HUDEP-2 (cell line): ENCODE data around the gene OR5H14.
"Not testable (repeated sequence)": the region's sequence is repeated elsewhere in the genome, so short reads cannot be mapped to it uniquely, and the experiment has no call there.

Experiments used
- DNase-seq, 76 experiments: peaks; one replicate each; lab custom pipeline; 2025; ENCODE audit not compliant: unreplicated experiment in 76 of 76; lab: John Stamatoyannopoulos, UW

The OR5H14 gene

GRCh38 chr3:98147179-98147578 lies at the start of gene OR5H14:
Gene OR5H14 (plus strand): TSS chr3:98147479. CDS start chr3:98149386, 1,907 bp downstream.
- no peak for DNase-seq

- DNase-seq: no peak
Measured at GRCh38 chr3:98099848-98100247, 47.4 kb upstream of the OR5H14 start.

GRCh38 chr3:98108162-98108561 lies 39.1 kb upstream of the OR5H14 start:
- DNase-seq: no peak

GRCh38 chr3:98109807-98110549 lies 37.3 kb upstream of the OR5H14 start:
- DNase-seq: no peak

- no peak for DNase-seq
Measured at GRCh38 chr3:98110550-98110908, 36.8 kb upstream of the OR5H14 start.

- no peak for DNase-seq
Measured at GRCh38 chr3:98114264-98114663, 33.0 kb upstream of the OR5H14 start.

- DNase-seq: no peak
Measured at GRCh38 chr3:98115717-98116116, 31.6 kb upstream of the OR5H14 start.

- no peak for DNase-seq
Measured at GRCh38 chr3:98130421-98130820, 16.9 kb upstream of the OR5H14 start, which contains the start of gene OR5H1. Gene OR5H1 (plus strand): TSS chr3:98130721. CDS start chr3:98132698, 1,977 bp downstream.

GRCh38 chr3:98136631-98137030 lies 10.6 kb upstream of the OR5H14 start:
- peak in 1 of 76 experiments; percentile 11 for DNase-seq

- not testable (repeated sequence) for DNase-seq
Measured at GRCh38 chr3:98137826-98138557, 9.3 kb upstream of the OR5H14 start.

GRCh38 chr3:98140531-98140930 lies 6.7 kb upstream of the OR5H14 start:
- no peak for DNase-seq

- no peak for DNase-seq
Measured at GRCh38 chr3:98148751-98149150, 1.5 kb downstream of the OR5H14 start.

- DNase-seq: not testable (repeated sequence)
Measured at GRCh38 chr3:98149456-98149855, 2.2 kb downstream of the OR5H14 start.

GRCh38 chr3:98151241-98151640 lies 4.0 kb downstream of the OR5H14 start:
- DNase-seq: no peak

GRCh38 chr3:98166396-98166795 lies 19.1 kb downstream of the OR5H14 start, which contains the start of gene OR5H15:
Gene OR5H15 (plus strand): TSS chr3:98166696. CDS start chr3:98168700, 2,004 bp downstream.
- DNase-seq: no peak

GRCh38 chr3:98171071-98171470 lies 23.8 kb downstream of the OR5H14 start:
- DNase-seq: no peak

- DNase-seq: no peak
Measured at GRCh38 chr3:98172621-98173020, 25.3 kb downstream of the OR5H14 start.

GRCh38 chr3:98180319-98180890 lies 33.1 kb downstream of the OR5H14 start:
- no peak for DNase-seq

GRCh38 chr3:98182196-98182595 lies 34.9 kb downstream of the OR5H14 start:
- DNase-seq: no peak

- peak in 3 of 76 experiments; percentile 4 to 17 (median 14) for DNase-seq
Measured at GRCh38 chr3:98185180-98185579, 37.9 kb downstream of the OR5H14 start.

- DNase-seq: peak in 4 of 76 experiments; percentile 5 to 29 (median 13)
Measured at GRCh38 chr3:98188545-98188944, 41.3 kb downstream of the OR5H14 start.
